Keratinocyte (primary cell): ENCODE measurements around the gene DNMBP. TPM values are rescaled to one million over a fixed set of nuclear protein-coding genes. Genes with fewer than 3 reads are reported as not detected.

Experiments used
- DNase-seq: peaks from one replicate; pipeline ENCODE4 v3.0.0-alpha.2; 2011; ENCODE audit warnings: low read depth, missing footprints, low spot score
- FAIRE-seq: peaks from 2 replicates; lab custom pipeline; 2011; peaks lifted over from hg19 to GRCh38; lab: Jason Lieb, UNC
- H2AFZ ChIP-seq: 2 replicates; pipeline ENCODE4 v1.6.0; 2012; ENCODE audit warnings: low read length, control low read depth, inconsistent platforms; ENCODE audit not compliant: control insufficient read depth
- H3K27ac ChIP-seq: 2 replicates; pipeline ENCODE4 v1.5.1; 2011; ENCODE audit warnings: low read length; ENCODE audit not compliant: control insufficient read depth, insufficient read depth
- H3K27me3 ChIP-seq: 3 replicates; pipeline ENCODE4 v1.6.0; 2011; ENCODE audit warnings: low read length; ENCODE audit not compliant: control insufficient read depth, insufficient read depth; ENCODE audit errors: extremely low read depth
- H3K36me3 ChIP-seq, 2 experiments: 2 replicates in 1 of 2; 3 replicates in 1 of 2; pipeline ENCODE4 v1.5.1; 2011; ENCODE audit warnings: low read length in 2 of 2, mild to moderate bottlenecking in 1 of 2; ENCODE audit not compliant: control insufficient read depth in 2 of 2, insufficient read depth in 2 of 2; ENCODE audit errors: extremely low read depth in 1 of 2
- H3K4me1 ChIP-seq: 3 replicates; pipeline ENCODE4 v1.5.1; 2011; ENCODE audit warnings: low read length; ENCODE audit not compliant: control insufficient read depth, insufficient read depth; ENCODE audit errors: extremely low read depth
- H3K4me2 ChIP-seq: 3 replicates; pipeline ENCODE4 v1.6.0; 2011; ENCODE audit warnings: low read depth, low read length; ENCODE audit not compliant: control insufficient read depth, insufficient read depth; ENCODE audit errors: extremely low read depth
- H3K4me3 ChIP-seq, 3 experiments: fragments of 200-600 bp in 1 of 3; sonication (generic) in 1 of 3; 2 replicates in 2 of 3; 3 replicates in 1 of 3; pipeline ENCODE4 v1.5.1; 2011 to 2016; ENCODE audit warnings: low read length in 3 of 3, mild to moderate bottlenecking in 3 of 3, control low read depth in 2 of 3, inconsistent platforms in 1 of 3, low read depth in 1 of 3, mixed read lengths in 1 of 3, mixed run types in 1 of 3, moderate library complexity in 1 of 3; ENCODE audit not compliant: control insufficient read depth in 2 of 3, insufficient read depth in 2 of 3; ENCODE audit errors: extremely low read depth in 1 of 3
- H3K79me2 ChIP-seq: 2 replicates; pipeline ENCODE4 v1.6.0; 2012; ENCODE audit warnings: low read length; ENCODE audit not compliant: control insufficient read depth, insufficient read depth
- H3K9ac ChIP-seq: 3 replicates; pipeline ENCODE4 v1.6.0; 2011; ENCODE audit warnings: low read length; ENCODE audit not compliant: control insufficient read depth, insufficient read depth; ENCODE audit errors: extremely low read depth
- H3K9me1 ChIP-seq: 3 replicates; pipeline ENCODE4 v1.6.0; 2011; ENCODE audit warnings: low read length; ENCODE audit not compliant: control insufficient read depth, insufficient read depth; ENCODE audit errors: extremely low read depth
- H3K9me3 ChIP-seq: 2 replicates; pipeline ENCODE4 v1.5.1; 2012; ENCODE audit warnings: low read depth, low read length; ENCODE audit not compliant: control insufficient read depth
- H4K20me1 ChIP-seq: 3 replicates; pipeline ENCODE4 v1.6.0; 2011; ENCODE audit warnings: low read length; ENCODE audit not compliant: control insufficient read depth, insufficient read depth; ENCODE audit errors: extremely low read depth
- CTCF ChIP-seq, 3 experiments: IDR thresholded peaks in 1 of 3; conservative IDR thresholded peaks in 1 of 3; optimal IDR thresholded peaks in 1 of 3; 2 replicates in 2 of 3; 3 replicates in 1 of 3; pipeline versions ENCODE3 to v1.5.1; 2011; ENCODE audit warnings: low read length in 3 of 3, mild to moderate bottlenecking in 3 of 3, moderate library complexity in 2 of 3, control low read depth in 1 of 3, inconsistent platforms in 1 of 3; ENCODE audit not compliant: insufficient read depth in 2 of 3; ENCODE audit errors: extremely low read depth in 1 of 3
- EZH2 ChIP-seq: IDR thresholded peaks from one replicate; pipeline ENCODE4 v1.6.1; 2012; ENCODE audit warnings: inconsistent platforms, mild to moderate bottlenecking, low read length, moderate library complexity
- dilution Hi-C: fragments of 300-500 bp; cut with MboI; formaldehyde crosslinking; loops from one replicate; pipeline ENCODE4 v1.7.0; 2020; ENCODE audit warnings: low sequenced_read_pairs; ENCODE audit not compliant: extremely low pct_ligation_motif_present
- polyA plus RNA-seq, 5 experiments: library from polyadenylated mRNA; depleted of rRNA in 3 of 5; stranded (reverse) in 3 of 5; stranded (forward) in 1 of 5; unstranded in 1 of 5; fragments of >200 nt; gene quantifications; 1 replicate in 1 of 5; 2 replicates in 3 of 5; 3 replicates in 1 of 5; pipeline versions ENCODE4 v1.2.1 to v1.2.3, GENCODE V29; 2011 to 2012; ENCODE audit warnings: missing spikeins in 2 of 5, low read depth in 1 of 5, low replicate concordance in 1 of 5

Gene DNMBP
- polyA plus RNA-seq, 1 donor (not counting 4 experiments of a cell fraction or from before 2014, with no cell fraction given), result 15.8 TPM

- TF ChIP-seq EZH2 (no peak), CTCF (optimal IDR thresholded peaks at IDR 0.05 in 1 of 3, IDR thresholded peaks at IDR 0.05 in 1 of 3, conservative IDR thresholded peaks at IDR 0.05 in 1 of 3; ENCODE audit: extremely low read depth in 1 of 3, insufficient read depth in 2 of 3, low read length in 3 of 3) (no peak)
- dilution Hi-C loops, result no loop called here
- Histone ChIP-seq H3K9me1 (peaks cover 3% of the 10 kb centered on the region), H3K27ac (peak overlapping the region; percentile 46), H3K4me2 (peak overlapping the region; percentile 69), H3K9me3 (no peaks in the 10 kb centered on the region), H3K79me2 (peaks cover 70% of the 10 kb centered on the region), H3K36me3 (no peaks in the 10 kb centered on the region), H3K4me1 (peaks cover 52% of the 10 kb centered on the region), H4K20me1 (no peaks in the 10 kb centered on the region), H3K4me3 (peak overlapping the region in 2 of 3 experiments; percentile 5 to 63), H3K9ac (peak overlapping the region; percentile 29), H3K27me3 (no peaks in the 10 kb centered on the region), H2AFZ (no peak overlapping the region)
- FAIRE-seq (no peak), DNase-seq (no peak)
These were observed 81.9 kb downstream of the DNMBP start for GRCh38 chr10:99927721-99928280.

- DNase-seq, result no peak
- Histone ChIP-seq H3K9ac (peak overlapping the region; percentile 20), H3K36me3 (no peaks in the 10 kb centered on the region), H4K20me1 (no peaks in the 10 kb centered on the region), H3K4me2 (peak overlapping the region; percentile 69), H3K79me2 (peaks cover 69% of the 10 kb centered on the region), H3K4me1 (peaks cover 54% of the 10 kb centered on the region), H3K27me3 (no peaks in the 10 kb centered on the region), H2AFZ (no peak overlapping the region), H3K9me3 (no peaks in the 10 kb centered on the region), H3K9me1 (peaks cover 3% of the 10 kb centered on the region), H3K27ac (peak overlapping the region; percentile 47), H3K4me3 (peak overlapping the region in 1 of 3 experiments; percentile 63)
- FAIRE-seq, result peak; percentile 34
- dilution Hi-C loops, result no loop called here
- TF ChIP-seq EZH2, result no peak
- no peak for TF ChIP-seq CTCF (optimal IDR thresholded peaks at IDR 0.05 in 1 of 3, IDR thresholded peaks at IDR 0.05 in 1 of 3, conservative IDR thresholded peaks at IDR 0.05 in 1 of 3; ENCODE audit: extremely low read depth in 1 of 3, insufficient read depth in 2 of 3, low read length in 3 of 3)
These were observed 82.6 kb downstream of the DNMBP start for GRCh38 chr10:99926925-99927720.
